ENCODE measurements around the gene RERE.
A peak's percentile ranks its signal among the peaks of the same experiment; 100 is the strongest.
"Not testable (repeated sequence)": the region's sequence is repeated elsewhere in the genome, so short reads cannot be mapped to it uniquely, and the experiment has no call there.

The RERE gene

GRCh38 chr1:8607906-8608305 lies 209.5 kb downstream of the RERE start:
- no peak for DNase-seq (ENCODE audit: low read depth in 2 of 2)

GRCh38 chr1:8604041-8604945 lies 213.1 kb downstream of the RERE start:
- DNase-seq (ENCODE audit: low read depth in 2 of 2) = no peak

- DNase-seq (ENCODE audit: low read depth in 2 of 2) = no peak
These were observed 214.2 kb downstream of the RERE start for GRCh38 chr1:8603220-8603616.

- DNase-seq (ENCODE audit: low read depth in 2 of 2) = no peak
These were observed 214.8 kb downstream of the RERE start for GRCh38 chr1:8602471-8603219.

- no peak for DNase-seq (ENCODE audit: low read depth in 2 of 2)
These were observed 217.1 kb downstream of the RERE start for GRCh38 chr1:8600336-8600735.

- DNase-seq (ENCODE audit: low read depth in 2 of 2) = no peak
These were observed 217.7 kb downstream of the RERE start for GRCh38 chr1:8599646-8600212.

- DNase-seq (ENCODE audit: low read depth in 2 of 2) = no peak
These were observed 218.7 kb downstream of the RERE start for GRCh38 chr1:8598783-8599182.

- DNase-seq (ENCODE audit: low read depth in 2 of 2) = no peak
These were observed 219.2 kb downstream of the RERE start for GRCh38 chr1:8598060-8598724.

- DNase-seq (ENCODE audit: low read depth in 2 of 2) = no peak
These were observed 220.0 kb downstream of the RERE start for GRCh38 chr1:8597455-8597854.

- DNase-seq (ENCODE audit: low read depth in 2 of 2) = no peak
These were observed 221.5 kb downstream of the RERE start for GRCh38 chr1:8595941-8596340.

- no peak for DNase-seq (ENCODE audit: low read depth in 2 of 2)
These were observed 222.1 kb downstream of the RERE start for GRCh38 chr1:8595332-8595731.

- not testable (repeated sequence) for DNase-seq (ENCODE audit: low read depth in 2 of 2)
These were observed 224.1 kb downstream of the RERE start for GRCh38 chr1:8593292-8593691.

- no peak for DNase-seq (ENCODE audit: low read depth in 2 of 2)
These were observed 225.9 kb downstream of the RERE start for GRCh38 chr1:8591569-8591968.

GRCh38 chr1:8590721-8591351 lies 226.6 kb downstream of the RERE start:
- DNase-seq (ENCODE audit: low read depth in 2 of 2) = no peak

- no peak for DNase-seq (ENCODE audit: low read depth in 2 of 2)
These were observed 227.9 kb downstream of the RERE start for GRCh38 chr1:8589571-8589970.

GRCh38 chr1:8587784-8588183 lies 229.7 kb downstream of the RERE start:
- no peak for DNase-seq (ENCODE audit: low read depth in 2 of 2)

- DNase-seq (ENCODE audit: low read depth in 2 of 2) = peak; percentile 42 to 47
These were observed 231.0 kb downstream of the RERE start for GRCh38 chr1:8586438-8586837.

- DNase-seq (ENCODE audit: low read depth in 2 of 2) = no peak
These were observed 233.1 kb downstream of the RERE start for GRCh38 chr1:8584316-8584715.

- no peak for DNase-seq (ENCODE audit: low read depth in 2 of 2)
These were observed 234.4 kb downstream of the RERE start for GRCh38 chr1:8583031-8583430.

- DNase-seq (ENCODE audit: low read depth in 2 of 2) = no peak
These were observed 236.9 kb downstream of the RERE start for GRCh38 chr1:8580566-8580965.

GRCh38 chr1:8578936-8579335 lies 238.5 kb downstream of the RERE start:
- DNase-seq (ENCODE audit: low read depth in 2 of 2) = no peak
